ENCODE results near the gene CPNE2. TPM values are rescaled to one million over a fixed set of nuclear protein-coding genes. Genes with fewer than 3 reads are reported as not detected.

The CPNE2 gene
- total and polyA plus RNA-seq, 8 donors = 8.7 to 55.4 (median 26.1) TPM

DNA sequence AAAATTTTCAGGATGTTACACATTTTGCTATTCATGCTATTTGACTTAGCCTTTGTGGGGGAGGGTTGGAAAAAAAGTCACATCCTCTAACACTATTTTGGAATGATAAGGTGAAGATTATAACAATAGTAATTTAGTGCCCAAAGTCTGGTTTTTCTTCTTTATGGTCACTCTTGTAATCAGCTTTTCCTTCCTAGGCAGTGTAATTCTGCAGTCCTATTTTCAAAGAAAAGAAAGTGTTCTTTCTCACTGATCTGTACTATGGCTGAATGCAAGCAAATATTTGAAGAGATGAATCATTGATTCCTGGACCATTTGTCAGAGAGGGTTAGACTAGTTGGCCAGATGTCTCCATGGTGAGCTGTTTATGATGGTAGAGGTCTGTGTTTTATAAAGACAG is 102.1 kb downstream of the CPNE2 start:
- Histone ChIP-seq H3K27ac (peak overlapping the region in 2 of 5 donors; percentile 13 to 16), H3K4me1 (peaks cover 12 to 79% (median 55%) of the 10 kb centered on the region in 4 donors), H3K9me3 (no peaks in the 10 kb centered on the region), H3K27me3 (no peaks in the 10 kb centered on the region), H3K36me3 (no peaks in the 10 kb centered on the region), H3K4me3 (no peak overlapping the region)
- intact Hi-C loops (cut with DNase I; ENCODE audit: low total_unique reads) = no loop called here
- peak in 1 of 2 donors; percentile 31 for DNase-seq
- TF ChIP-seq POLR2A (IDR thresholded peaks at IDR 0.05) = no peak
- peak in 1 of 3 donors; percentile 41 for TF ChIP-seq POLR2AphosphoS5 (IDR thresholded peaks at IDR 0.05)

DNA sequence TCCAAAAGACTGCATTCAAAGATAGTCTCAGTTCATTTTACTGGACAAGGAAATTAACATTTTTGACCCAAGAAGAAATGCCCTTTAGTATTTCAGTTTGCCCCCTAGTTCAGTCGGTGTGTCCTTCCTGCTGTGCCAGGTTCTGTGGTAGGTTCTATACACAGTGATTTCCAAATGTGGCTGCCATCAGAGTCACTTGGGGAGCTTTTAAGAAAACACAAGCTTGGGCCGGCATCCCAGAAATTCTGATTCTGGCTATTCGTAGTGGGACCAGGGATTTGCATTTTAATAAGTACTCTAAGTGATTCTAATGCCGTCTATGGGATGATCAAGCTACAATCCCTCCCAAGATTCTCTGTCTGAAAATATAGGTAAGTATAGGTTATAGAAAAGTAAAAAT is 103.9 kb downstream of the CPNE2 start:
- WGBS, 5 donors = 67 to 75% (median 71%) methylated on average over 4 of the region's 4 CpGs
- no peak for TF ChIP-seq POLR2A (IDR thresholded peaks at IDR 0.05)
- intact Hi-C loops (cut with DNase I; ENCODE audit: low total_unique reads) = no loop called here
- no peak overlapping the region for H3K27ac ChIP-seq
- no peak overlapping the region for H3K4me3 ChIP-seq
- H3K36me3 ChIP-seq = no peaks in the 10 kb centered on the region
- H3K4me1 ChIP-seq = peaks cover 9 to 61% (median 44%) of the 10 kb centered on the region in 4 donors
- H3K9me3 ChIP-seq = no peaks in the 10 kb centered on the region
- no peaks in the 10 kb centered on the region for H3K27me3 ChIP-seq
- DNase-seq = no peak

DNA sequence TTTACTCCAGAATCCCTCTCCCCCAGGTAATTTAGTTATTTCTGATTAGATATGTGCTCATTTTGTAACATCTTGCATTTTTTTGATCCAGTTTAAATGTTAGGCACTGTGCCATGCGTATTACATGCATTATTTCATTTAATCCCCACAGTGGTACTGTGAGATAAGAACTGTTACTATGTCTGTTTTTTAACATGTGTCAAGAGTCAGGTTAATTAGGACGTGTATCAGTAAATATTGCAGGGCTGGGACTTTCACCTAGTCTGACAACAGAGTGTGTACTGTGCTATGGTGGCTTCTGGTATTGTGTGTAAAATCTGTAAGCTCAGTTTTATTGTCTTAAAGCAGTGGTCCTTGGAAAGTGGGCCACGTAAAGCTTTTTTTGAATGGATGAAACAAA is 104.4 kb downstream of the CPNE2 start:
- DNase-seq = no peak
- H3K27me3 ChIP-seq = no peaks in the 10 kb centered on the region
- peaks cover 5 to 56% (median 40%) of the 10 kb centered on the region in 4 donors for H3K4me1 ChIP-seq
- no peaks in the 10 kb centered on the region for H3K36me3 ChIP-seq
- H3K4me3 ChIP-seq = no peak overlapping the region
- H3K27ac ChIP-seq = no peak overlapping the region
- WGBS, 5 donors = 43 to 64% (median 56%) methylated on average over 3 of the region's 3 CpGs
- no peaks in the 10 kb centered on the region for H3K9me3 ChIP-seq
- TF ChIP-seq EP300 (IDR thresholded peaks at IDR 0.05) = no peak
- intact Hi-C loops (cut with DNase I; ENCODE audit: low total_unique reads) = no loop called here

Other genes starting within 250 kb of the CPNE2 start
- not detected for gene SLC12A3, start 227.4 kb upstream of the CPNE2 start, total RNA-seq
- gene SLC12A3, start 227.4 kb upstream of the CPNE2 start, polyA plus RNA-seq = under 1 TPM in 2 of 3 donors, not detected in 1; 0.10 to 0.12 TPM
- gene HERPUD1, start 160.4 kb upstream of the CPNE2 start, total RNA-seq = 100 to 1,000 TPM in 3 of 5 donors, 10 to 100 TPM in 1, 1 to 10 TPM in 1; 2.6 to 329 (median 190) TPM
- 10 to 100 TPM; 40.4 to 63.7 (median 57.9) TPM for gene HERPUD1, start 160.4 kb upstream of the CPNE2 start, polyA plus RNA-seq
- 1 to 10 TPM in 1 of 5 donors, not detected in 4; 2.9 TPM for gene CETP, start 130.6 kb upstream of the CPNE2 start, total RNA-seq
- gene CETP, start 130.6 kb upstream of the CPNE2 start, polyA plus RNA-seq = under 1 TPM; 0.18 to 0.46 (median 0.19) TPM
- 100 to 1,000 TPM in 1 of 5 donors, 10 to 100 TPM in 4; 12.5 to 265 (median 40.2) TPM for gene NLRC5, start 103.0 kb upstream of the CPNE2 start, total RNA-seq
- gene NLRC5, start 103.0 kb upstream of the CPNE2 start, polyA plus RNA-seq = 10 to 100 TPM; 11.7 to 24.5 (median 14.2) TPM
- gene PSME3IP1, start 93.5 kb downstream of the CPNE2 start, total RNA-seq = 100 to 1,000 TPM in 1 of 5 donors, 10 to 100 TPM in 4; 52.7 to 104 (median 91.0) TPM
- gene PSME3IP1, start 93.5 kb downstream of the CPNE2 start, polyA plus RNA-seq = 10 to 100 TPM; 37.4 to 64.3 (median 51.5) TPM
- 100 to 1,000 TPM in 1 of 5 donors, 10 to 100 TPM in 3, 1 to 10 TPM in 1; 5.5 to 110 (median 46.2) TPM for gene RSPRY1, start 93.7 kb downstream of the CPNE2 start, total RNA-seq
- gene RSPRY1, start 93.7 kb downstream of the CPNE2 start, polyA plus RNA-seq = 10 to 100 TPM in 1 of 3 donors, 1 to 10 TPM in 2; 8.6 to 13.7 (median 8.8) TPM
- gene ARL2BP, start 152.7 kb downstream of the CPNE2 start, total RNA-seq = 10 to 100 TPM; 15.6 to 61.6 (median 46.7) TPM
- gene ARL2BP, start 152.7 kb downstream of the CPNE2 start, polyA plus RNA-seq = 10 to 100 TPM; 24.0 to 46.6 (median 39.8) TPM
- gene PLLP, start 192.1 kb downstream of the CPNE2 start, total RNA-seq = 100 to 1,000 TPM in 2 of 5 donors, 10 to 100 TPM in 3; 27.4 to 190 (median 59.1) TPM
- gene PLLP, start 192.1 kb downstream of the CPNE2 start, polyA plus RNA-seq = 10 to 100 TPM; 39.0 to 46.6 (median 43.7) TPM